ENCODE measurements around the gene CUL7. TPM values are rescaled to one million over a fixed set of nuclear protein-coding genes. Genes with fewer than 3 reads are reported as not detected.

CUL7 gene
- polyA plus RNA-seq, 1 donor from 2014 or later, result 25.7 TPM

GRCh38 chr6:42996513-42996912, 57.1 kb downstream of the CUL7 start:
- Histone ChIP-seq H3K27me3 (ENCODE audit: insufficient read depth, low read depth, low read length) (no peaks in the 10 kb centered on the region), H3K79me2 (replicated peaks; ENCODE audit: insufficient read depth, low read length) (no peaks in the 10 kb centered on the region), H3K4me3 (ENCODE audit: low read length) (no peak overlapping the region), H3K9me2 (ENCODE audit: insufficient read depth, low read length) (no peaks in the 10 kb centered on the region), H3F3A (ENCODE audit: insufficient read depth, low read length, poor library complexity, severe bottlenecking) (no peaks in the 10 kb centered on the region), H3K9me3 (ENCODE audit: low read length) (no peaks in the 10 kb centered on the region), H3K36me3 (ENCODE audit: insufficient read depth, low read length) (no peaks in the 10 kb centered on the region), H3K27ac (ENCODE audit: low read length) (no peak overlapping the region), H3K4me2 (ENCODE audit: low read length) (no peak overlapping the region), H4K20me1 (ENCODE audit: insufficient read depth) (no peaks in the 10 kb centered on the region), H2AFZ (ENCODE audit: low read depth, low read length) (no peak overlapping the region), H3K9ac (ENCODE audit: low read length) (no peak overlapping the region)
- no peak for TF ChIP-seq MXI1 (conservative IDR thresholded peaks at IDR 0.05; ENCODE audit: poor library complexity, severe bottlenecking)
- TF ChIP-seq EZH2 (IDR thresholded peaks at IDR 0.05; ENCODE audit: borderline replicate concordance, insufficient read depth, low read length, poor library complexity, severe bottlenecking), result no peak

GRCh38 chr6:42993445-42993844, 60.2 kb downstream of the CUL7 start:
- no peaks in the 10 kb centered on the region for H3K79me2 ChIP-seq (replicated peaks; ENCODE audit: insufficient read depth, low read length)
- H3K36me3 ChIP-seq (ENCODE audit: insufficient read depth, low read length), result no peaks in the 10 kb centered on the region
- no peak overlapping the region for H2AFZ ChIP-seq (ENCODE audit: low read depth, low read length)
- H3K9me2 ChIP-seq (ENCODE audit: insufficient read depth, low read length), result no peaks in the 10 kb centered on the region
- H4K20me1 ChIP-seq (ENCODE audit: insufficient read depth), result no peaks in the 10 kb centered on the region
- H3F3A ChIP-seq (ENCODE audit: insufficient read depth, low read length, poor library complexity, severe bottlenecking), result no peaks in the 10 kb centered on the region
- no peak overlapping the region for H3K9ac ChIP-seq (ENCODE audit: low read length)
- H3K4me3 ChIP-seq (ENCODE audit: low read length), result no peak overlapping the region
- TF ChIP-seq TAF1 (IDR thresholded peaks at IDR 0.05; ENCODE audit: low read depth) (no peak), MXI1 (conservative IDR thresholded peaks at IDR 0.05; ENCODE audit: poor library complexity, severe bottlenecking) (no peak), CTCF (IDR thresholded peaks at IDR 0.05; ENCODE audit: poor library complexity, severe bottlenecking) (no peak), EP300 (conservative IDR thresholded peaks at IDR 0.05; ENCODE audit: poor library complexity, severe bottlenecking) (no peak), REST (IDR thresholded peaks at IDR 0.05; ENCODE audit: borderline replicate concordance) (no peak), SMC3 (conservative IDR thresholded peaks at IDR 0.05; ENCODE audit: poor library complexity) (no peak), EZH2 (IDR thresholded peaks at IDR 0.05; ENCODE audit: borderline replicate concordance, insufficient read depth, low read length, poor library complexity, severe bottlenecking) (no peak), POLR2AphosphoS5 (IDR thresholded peaks at IDR 0.05) (no peak), RAD21 (conservative IDR thresholded peaks at IDR 0.05) (no peak)
- H3K27ac ChIP-seq (ENCODE audit: low read length), result no peak overlapping the region
- no peaks in the 10 kb centered on the region for H3K27me3 ChIP-seq (ENCODE audit: insufficient read depth, low read depth, low read length)
- H3K9me3 ChIP-seq (ENCODE audit: low read length), result no peaks in the 10 kb centered on the region
- H3K4me2 ChIP-seq (ENCODE audit: low read length), result no peak overlapping the region

GRCh38 chr6:42989923-42990322, 63.7 kb downstream of the CUL7 start:
- no peaks in the 10 kb centered on the region for H3K36me3 ChIP-seq (ENCODE audit: insufficient read depth, low read length)
- H3K9ac ChIP-seq (ENCODE audit: low read length), result no peak overlapping the region
- no peaks in the 10 kb centered on the region for H4K20me1 ChIP-seq (ENCODE audit: insufficient read depth)
- no peak for TF ChIP-seq EP300 (conservative IDR thresholded peaks at IDR 0.05; ENCODE audit: poor library complexity, severe bottlenecking)
- no peak for TF ChIP-seq EZH2 (IDR thresholded peaks at IDR 0.05; ENCODE audit: borderline replicate concordance, insufficient read depth, low read length, poor library complexity, severe bottlenecking)
- no peak for TF ChIP-seq REST (IDR thresholded peaks at IDR 0.05; ENCODE audit: borderline replicate concordance)
- TF ChIP-seq MXI1 (conservative IDR thresholded peaks at IDR 0.05; ENCODE audit: poor library complexity, severe bottlenecking), result no peak
- TF ChIP-seq POLR2AphosphoS5 (IDR thresholded peaks at IDR 0.05), result no peak
- no peak for TF ChIP-seq TAF1 (IDR thresholded peaks at IDR 0.05; ENCODE audit: low read depth)
- no peak for TF ChIP-seq RAD21 (conservative IDR thresholded peaks at IDR 0.05)
- TF ChIP-seq SMC3 (conservative IDR thresholded peaks at IDR 0.05; ENCODE audit: poor library complexity), result no peak
- no peak for TF ChIP-seq CTCF (IDR thresholded peaks at IDR 0.05; ENCODE audit: poor library complexity, severe bottlenecking)
- no peaks in the 10 kb centered on the region for H3K27me3 ChIP-seq (ENCODE audit: insufficient read depth, low read depth, low read length)
- H3F3A ChIP-seq (ENCODE audit: insufficient read depth, low read length, poor library complexity, severe bottlenecking), result no peaks in the 10 kb centered on the region
- H3K9me2 ChIP-seq (ENCODE audit: insufficient read depth, low read length), result no peaks in the 10 kb centered on the region
- no peak overlapping the region for H3K4me3 ChIP-seq (ENCODE audit: low read length)
- H3K4me2 ChIP-seq (ENCODE audit: low read length), result no peak overlapping the region
- H2AFZ ChIP-seq (ENCODE audit: low read depth, low read length), result no peak overlapping the region
- peaks cover 12% of the 10 kb centered on the region for H3K79me2 ChIP-seq (replicated peaks; ENCODE audit: insufficient read depth, low read length)
- H3K27ac ChIP-seq (ENCODE audit: low read length), result no peak overlapping the region
- H3K9me3 ChIP-seq (ENCODE audit: low read length), result no peaks in the 10 kb centered on the region

All from neural cell (in vitro differentiated cells).